H9 (cell line): ENCODE data around the gene CACNB3. TPM values are rescaled to one million over a fixed set of nuclear protein-coding genes. Genes with fewer than 3 reads are reported as not detected.
A peak's percentile ranks its signal among the peaks of the same experiment; 100 is the strongest.

Experiments used
- DNase-seq: peaks from one replicate; pipeline ENCODE4 v3.0.0-alpha.2; 2017
- H2AFZ ChIP-seq: one replicate; pipeline ENCODE4 v1.6.1; 2013; ENCODE audit warnings: mild to moderate bottlenecking, low read length, control low read depth, moderate library complexity
- H2AK5ac ChIP-seq: 2 replicates; pipeline ENCODE4 v1.6.1; 2013; ENCODE audit warnings: low read length, control low read depth, mixed read lengths; ENCODE audit not compliant: insufficient read length
- H2BK120ac ChIP-seq: one replicate; pipeline ENCODE4 v1.6.1; 2013; ENCODE audit warnings: low read depth, mild to moderate bottlenecking, low read length, control low read depth, inconsistent platforms; ENCODE audit not compliant: poor library complexity, severe bottlenecking
- H2BK12ac ChIP-seq: 2 replicates; pipeline ENCODE4 v1.6.1; 2013; ENCODE audit warnings: low read length, control low read depth, mixed read lengths, low read depth; ENCODE audit not compliant: insufficient read length
- H2BK15ac ChIP-seq: 2 replicates; pipeline ENCODE4 v1.6.1; 2013; ENCODE audit warnings: low read depth, low read length, control low read depth
- H2BK20ac ChIP-seq: one replicate; pipeline ENCODE4 v1.6.1; 2013; ENCODE audit warnings: low read depth, mild to moderate bottlenecking, low read length, control low read depth, inconsistent platforms; ENCODE audit not compliant: poor library complexity, severe bottlenecking
- H2BK5ac ChIP-seq: 2 replicates; pipeline ENCODE4 v1.6.1; 2013; ENCODE audit warnings: low read length, control low read depth, mixed read lengths; ENCODE audit not compliant: insufficient read length
- H3K14ac ChIP-seq: 2 replicates; pipeline ENCODE4 v1.6.1; 2013; ENCODE audit warnings: low read length, control low read depth; ENCODE audit not compliant: insufficient read depth
- H3K18ac ChIP-seq: 2 replicates; pipeline ENCODE4 v1.6.1; 2013; ENCODE audit warnings: low read depth, mild to moderate bottlenecking, mixed read lengths, low read length, control low read depth; ENCODE audit not compliant: insufficient read length
- H3K23ac ChIP-seq: 2 replicates; pipeline ENCODE4 v1.6.1; 2013; ENCODE audit warnings: low read length, control low read depth, mixed read lengths, low read depth; ENCODE audit not compliant: insufficient read length
- H3K23me2 ChIP-seq: 2 replicates; pipeline ENCODE4 v1.6.1; 2013; ENCODE audit warnings: low read depth, mild to moderate bottlenecking, mixed read lengths, low read length, control low read depth; ENCODE audit not compliant: insufficient read length, poor library complexity, severe bottlenecking
- H3K27ac ChIP-seq: 2 replicates; pipeline ENCODE4 v1.5.1; 2013; ENCODE audit warnings: low read length, control low read depth, mixed read lengths, low read depth; ENCODE audit not compliant: insufficient read length
- H3K27me3 ChIP-seq: 2 replicates; pipeline ENCODE4 v1.6.1; 2013; ENCODE audit warnings: low read length, control low read depth, inconsistent platforms; ENCODE audit not compliant: insufficient read depth
- H3K4ac ChIP-seq: 2 replicates; pipeline ENCODE4 v1.6.1; 2013; ENCODE audit warnings: low read depth, mild to moderate bottlenecking, control low read depth, inconsistent platforms, low read length, moderate library complexity
- H3K4me1 ChIP-seq: 2 replicates; pipeline ENCODE4 v1.6.1; 2013; ENCODE audit warnings: low read length, control low read depth, inconsistent platforms; ENCODE audit not compliant: insufficient read depth
- H3K4me2 ChIP-seq: 2 replicates; pipeline ENCODE4 v1.6.1; 2013; ENCODE audit warnings: low read length, control low read depth, mixed read lengths; ENCODE audit not compliant: insufficient read length, insufficient read depth
- H3K56ac ChIP-seq: 2 replicates; pipeline ENCODE4 v1.6.1; 2013; ENCODE audit warnings: low read depth, mild to moderate bottlenecking, mixed read lengths, low read length, control low read depth; ENCODE audit not compliant: insufficient read length
- H3K79me1 ChIP-seq: 2 replicates; pipeline ENCODE4 v1.6.1; 2013; ENCODE audit warnings: low read depth, mild to moderate bottlenecking, moderate library complexity, low read length, control low read depth, inconsistent platforms; ENCODE audit not compliant: insufficient read depth, poor library complexity, severe bottlenecking
- H3K79me2 ChIP-seq: 2 replicates; pipeline ENCODE4 v1.6.1; 2013; ENCODE audit warnings: low read length, control low read depth, inconsistent platforms; ENCODE audit not compliant: insufficient read depth
- H3K9ac ChIP-seq: 2 replicates; pipeline ENCODE4 v1.6.1; 2013; ENCODE audit warnings: low read length, control low read depth, mixed read lengths; ENCODE audit not compliant: insufficient read length; ENCODE audit errors: extremely low read depth
- H3K9me3 ChIP-seq: one replicate; pipeline ENCODE4 v1.6.1; 2013; ENCODE audit warnings: low read depth, low read length, inconsistent platforms; ENCODE audit not compliant: control insufficient read depth
- H3T11ph ChIP-seq: one replicate; pipeline ENCODE4 v1.6.1; 2013; ENCODE audit warnings: mild to moderate bottlenecking, low read length, control low read depth, inconsistent platforms
- H4K20me1 ChIP-seq: one replicate; pipeline ENCODE4 v1.6.1; 2013; ENCODE audit not compliant: control insufficient read depth, insufficient read length, insufficient read depth
- H4K5ac ChIP-seq: 2 replicates; pipeline ENCODE4 v1.6.1; 2013; ENCODE audit warnings: low read depth, mild to moderate bottlenecking, mixed read lengths, low read length, control low read depth; ENCODE audit not compliant: insufficient read length
- H4K8ac ChIP-seq: replicated peaks from 2 replicates; pipeline ENCODE4 v1.6.1; 2013; ENCODE audit warnings: low read length, control low read depth, mixed read lengths, low read depth; ENCODE audit not compliant: insufficient read length
- H4K91ac ChIP-seq: 2 replicates; pipeline ENCODE4 v1.6.1; 2013; ENCODE audit warnings: low read depth, mild to moderate bottlenecking, moderate library complexity, mixed read lengths, low read length, control low read depth; ENCODE audit not compliant: insufficient read length
- H3K27ac Mint-ChIP-seq, 3 experiments: 2 replicates in 2 of 3; 3 replicates in 1 of 3; pipeline ENCODE4 v1.8.0; 2020 to 2021; ENCODE audit warnings: mixed read lengths in 3 of 3, mild to moderate bottlenecking in 1 of 3, moderate library complexity in 1 of 3
- H3K27me3 Mint-ChIP-seq: 2 replicates; pipeline ENCODE4 v1.8.0; 2021; ENCODE audit warnings: low read depth, mild to moderate bottlenecking, moderate library complexity, mixed read lengths
- H3K36me3 Mint-ChIP-seq, 3 experiments: 2 replicates in 2 of 3; 3 replicates in 1 of 3; pipeline ENCODE4 v1.8.0; 2020 to 2021; ENCODE audit warnings: low read depth in 3 of 3, mixed read lengths in 3 of 3; ENCODE audit not compliant: insufficient read depth in 1 of 3
- H3K4me1 Mint-ChIP-seq, 2 experiments: 2 replicates each; pipeline ENCODE4 v1.8.0; 2020; ENCODE audit warnings: mixed read lengths in 2 of 2
- H3K4me3 Mint-ChIP-seq, 2 experiments: 2 replicates in 1 of 2; 3 replicates in 1 of 2; pipeline ENCODE4 v1.8.0; 2020 to 2021; ENCODE audit warnings: mild to moderate bottlenecking in 2 of 2, mixed read lengths in 2 of 2, moderate library complexity in 1 of 2
- H3K9me3 Mint-ChIP-seq, 2 experiments: 2 replicates in 1 of 2; 3 replicates in 1 of 2; pipeline ENCODE4 v1.8.0; 2020; ENCODE audit warnings: mild to moderate bottlenecking in 2 of 2, mixed read lengths in 2 of 2, moderate library complexity in 1 of 2
- CTCF ChIP-seq: fragments of 200-600 bp; sonication (generic); conservative IDR thresholded peaks from 3 replicates; pipeline ENCODE4 v1.8.0; 2021; ENCODE audit warnings: antibody characterized with exemption, mild to moderate bottlenecking
- WGBS: extraction: QIAGEN DNeasy Blood & Tissue Kit; methylation state at CpG from one replicate; pipeline ENCODE4 v1.1.7; 2013; ENCODE audit warnings: missing lambda C conversion rate, low lambda C conversion rate, mixed read lengths; ENCODE audit not compliant: insufficient read length; ENCODE audit errors: extremely low coverage; 5-methylcytosine and 5-hydroxymethylcytosine counted together
- total RNA-seq: library from RNA; stranded (reverse); gene quantifications from 2 replicates; pipeline ENCODE4 v1.2.1, GENCODE V29; 2021

The CACNB3 gene
- total RNA-seq, 1 experiment from 2014 or later: 35.1 TPM

- H3K27ac Mint-ChIP-seq: no peak overlapping the region
- no peak overlapping the region for H3K4me2 ChIP-seq
Measured at GRCh38 chr12:48795550-48796455, 22.5 kb upstream of the CACNB3 start.

More at GRCh38 chr12:48795550-48796455, 22.5 kb upstream of the CACNB3 start:
- H3K36me3 Mint-ChIP-seq: no peaks in the 10 kb centered on the region
- Histone ChIP-seq H3K9me3 (no peaks in the 10 kb centered on the region), H4K8ac (no peak overlapping the region), H4K5ac (no peak overlapping the region), H3K27me3 (no peaks in the 10 kb centered on the region; the same call in 1 of the 2 replicates), H2BK5ac (no peak overlapping the region), H3K23me2 (no peaks in the 10 kb centered on the region), H2AFZ (no peak overlapping the region), H3K4me1 (no peaks in the 10 kb centered on the region), H3K23ac (no peak overlapping the region), H4K91ac (no peak overlapping the region), H3T11ph (no peak overlapping the region), H3K79me1 (no peaks in the 10 kb centered on the region), H2BK12ac (no peak overlapping the region), H3K4ac (no peak overlapping the region), H4K20me1 (no peaks in the 10 kb centered on the region), H2BK20ac (no peak overlapping the region), H3K27ac (no peak overlapping the region), H3K79me2 (no peaks in the 10 kb centered on the region), H2AK5ac (no peak overlapping the region), H2BK120ac (no peak overlapping the region), H3K14ac (no peak overlapping the region), H3K18ac (no peak overlapping the region), H2BK15ac (no peak overlapping the region), H3K9ac (no peak overlapping the region), H3K56ac (no peak overlapping the region)
- H3K4me3 Mint-ChIP-seq: peak overlapping the region in 1 of 2 experiments; percentile 56; a peak in 3 of 5 replicates
- H3K27me3 Mint-ChIP-seq: peaks cover 8% of the 10 kb centered on the region
- no CpG with 5 or more reads among the region's 12 CpGs for WGBS
- peak; percentile 97 for TF ChIP-seq CTCF
- H3K9me3 Mint-ChIP-seq: no peaks in the 10 kb centered on the region
- peak; percentile 91 for DNase-seq
- peaks cover 13 to 15% of the 10 kb centered on the region in 2 experiments for H3K4me1 Mint-ChIP-seq
